Left hindlimb (tissue), 1 donor: ENCODE results near the gene GALNTL6.
"Not testable (repeated sequence)": the region's sequence is repeated elsewhere in the genome, so short reads cannot be mapped to it uniquely, and the experiment has no call there.

ENCODE experiments used
- DNase-seq: peaks from one replicate; pipeline ENCODE4 v3.0.0-alpha.2; 2018

Gene GALNTL6

GRCh38 chr4:172895699-172896098 lies 1082.5 kb downstream of the GALNTL6 start:
- no peak for DNase-seq

GRCh38 chr4:172897046-172897445 lies 1083.8 kb downstream of the GALNTL6 start:
- DNase-seq = no peak

GRCh38 chr4:172898715-172899114 lies 1085.5 kb downstream of the GALNTL6 start:
- DNase-seq = no peak

- DNase-seq = no peak
These were observed 1086.7 kb downstream of the GALNTL6 start for GRCh38 chr4:172899861-172900260.

GRCh38 chr4:172900900-172901299 lies 1087.7 kb downstream of the GALNTL6 start:
- no peak for DNase-seq

- DNase-seq = not testable (repeated sequence)
These were observed 1099.3 kb downstream of the GALNTL6 start for GRCh38 chr4:172912468-172912867.

- DNase-seq = not testable (repeated sequence)
These were observed 1104.2 kb downstream of the GALNTL6 start for GRCh38 chr4:172917403-172917802.

GRCh38 chr4:172919269-172919668 lies 1106.1 kb downstream of the GALNTL6 start:
- DNase-seq = no peak

GRCh38 chr4:172927096-172927814 lies 1114.1 kb downstream of the GALNTL6 start:
- no peak for DNase-seq

- no peak for DNase-seq
These were observed 1115.1 kb downstream of the GALNTL6 start for GRCh38 chr4:172928347-172928746.

- DNase-seq = no peak
These were observed 1125.0 kb downstream of the GALNTL6 start for GRCh38 chr4:172938072-172938829.

- no peak for DNase-seq
These were observed 1125.7 kb downstream of the GALNTL6 start for GRCh38 chr4:172938870-172939269.

GRCh38 chr4:172942840-172943239 lies 1129.6 kb downstream of the GALNTL6 start:
- DNase-seq = no peak

GRCh38 chr4:172945611-172946010 lies 1132.4 kb downstream of the GALNTL6 start:
- no peak for DNase-seq

- DNase-seq = no peak
These were observed 1133.3 kb downstream of the GALNTL6 start for GRCh38 chr4:172946503-172946902.

GRCh38 chr4:172947594-172947993 lies 1134.4 kb downstream of the GALNTL6 start:
- no peak for DNase-seq

- no peak for DNase-seq
These were observed 1137.8 kb downstream of the GALNTL6 start for GRCh38 chr4:172950990-172951389.

GRCh38 chr4:172951679-172952451 lies 1138.7 kb downstream of the GALNTL6 start:
- DNase-seq = no peak

- no peak for DNase-seq
These were observed 1140.8 kb downstream of the GALNTL6 start for GRCh38 chr4:172953896-172954568.

- not testable (repeated sequence) for DNase-seq
These were observed 1143.1 kb downstream of the GALNTL6 start for GRCh38 chr4:172956340-172956739.

GRCh38 chr4:172957216-172957615 lies 1144.0 kb downstream of the GALNTL6 start:
- DNase-seq = no peak

GRCh38 chr4:172962564-172963353 lies 1149.6 kb downstream of the GALNTL6 start:
- DNase-seq = peak; percentile 64
